GM12872 (cell line): Measurements from ENCODE around the gene SLC16A14.

ENCODE experiments used
- CTCF ChIP-seq: IDR thresholded peaks from 3 replicates; pipeline ENCODE4 v1.5.1; 2011; ENCODE audit warnings: low read depth, mild to moderate bottlenecking, low read length, moderate library complexity; ENCODE audit not compliant: insufficient read depth

The SLC16A14 gene

GRCh38 chr2:230023313-230023712 is 45.4 kb downstream of the SLC16A14 start:
- TF ChIP-seq CTCF: no peak

- TF ChIP-seq CTCF: no peak
These were observed 49.0 kb downstream of the SLC16A14 start for GRCh38 chr2:230019742-230020141.

- TF ChIP-seq CTCF: no peak
These were observed 50.6 kb downstream of the SLC16A14 start for GRCh38 chr2:230018153-230018552.

GRCh38 chr2:230016844-230017243 is 51.9 kb downstream of the SLC16A14 start:
- no peak for TF ChIP-seq CTCF

- TF ChIP-seq CTCF: no peak
These were observed 56.3 kb downstream of the SLC16A14 start for GRCh38 chr2:230012267-230012884.

GRCh38 chr2:230011617-230012016 is 57.1 kb downstream of the SLC16A14 start:
- TF ChIP-seq CTCF: no peak

GRCh38 chr2:230010501-230010900 is 58.2 kb downstream of the SLC16A14 start:
- TF ChIP-seq CTCF: no peak
